ENCODE results near the gene CHCHD4.
"Not testable (repeated sequence)": the region's sequence is repeated elsewhere in the genome, so short reads cannot be mapped to it uniquely, and the experiment has no call there.

The CHCHD4 gene

DNA sequence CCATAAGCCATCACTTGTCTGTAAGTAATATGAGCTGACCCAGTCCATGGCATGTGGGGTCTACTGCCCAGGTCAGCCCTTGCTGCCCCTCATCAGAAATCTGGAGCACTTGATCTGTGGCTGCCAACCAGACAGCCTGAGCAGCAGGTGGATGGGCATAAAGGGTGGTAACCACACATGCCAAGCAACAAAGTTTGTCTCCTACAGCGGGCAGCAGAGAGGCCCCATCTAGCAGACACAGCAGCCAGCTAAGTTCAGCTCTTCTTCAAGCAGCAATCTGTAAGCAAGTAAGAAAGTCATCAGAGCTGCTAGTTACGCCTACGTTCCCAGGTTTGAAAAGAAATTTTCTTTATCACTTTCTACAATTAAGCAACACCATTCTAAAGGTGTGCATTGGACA is 27.9 kb downstream of the CHCHD4 start:
- Histone ChIP-seq H3K27me3 (ENCODE audit: control insufficient read depth, insufficient read depth, low read length) (no peaks in the 10 kb centered on the region), H3K9ac (ENCODE audit: low read length) (no peak overlapping the region), H3K4me3 (ENCODE audit: low read length) (no peak overlapping the region), H3K36me3 (ENCODE audit: control insufficient read depth, insufficient read depth, low read length) (no peaks in the 10 kb centered on the region), H3K9me3 (ENCODE audit: control insufficient read depth, low read length) (no peaks in the 10 kb centered on the region), H3K4me1 (ENCODE audit: control insufficient read depth, insufficient read depth, low read length) (no peaks in the 10 kb centered on the region)

DNA sequence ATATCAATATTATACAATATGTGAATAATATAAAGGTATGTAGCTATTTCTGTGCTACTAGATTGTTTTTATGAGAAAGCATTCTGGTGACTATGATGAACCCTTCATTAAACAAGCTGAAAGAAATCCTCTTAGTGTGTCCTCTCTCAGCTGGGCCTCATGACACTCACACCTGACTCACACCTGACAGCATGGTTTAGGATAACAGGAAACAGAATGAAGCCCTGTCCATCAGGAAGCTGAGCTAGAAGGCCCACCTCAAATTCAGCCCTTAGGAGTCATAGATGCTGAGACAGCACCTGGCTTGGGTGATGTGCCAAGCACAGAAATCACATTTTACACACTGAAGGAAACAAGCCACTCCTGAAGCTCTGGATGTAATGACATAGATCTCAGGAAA is 30.8 kb downstream of the CHCHD4 start:
- Histone ChIP-seq H3K36me3 (ENCODE audit: control insufficient read depth, insufficient read depth, low read length) (no peaks in the 10 kb centered on the region), H3K4me1 (ENCODE audit: control insufficient read depth, insufficient read depth, low read length) (no peaks in the 10 kb centered on the region), H3K9ac (ENCODE audit: low read length) (no peak overlapping the region), H3K4me3 (ENCODE audit: low read length) (no peak overlapping the region), H3K27me3 (ENCODE audit: control insufficient read depth, insufficient read depth, low read length) (no peaks in the 10 kb centered on the region), H3K9me3 (ENCODE audit: control insufficient read depth, low read length) (no peaks in the 10 kb centered on the region)

DNA sequence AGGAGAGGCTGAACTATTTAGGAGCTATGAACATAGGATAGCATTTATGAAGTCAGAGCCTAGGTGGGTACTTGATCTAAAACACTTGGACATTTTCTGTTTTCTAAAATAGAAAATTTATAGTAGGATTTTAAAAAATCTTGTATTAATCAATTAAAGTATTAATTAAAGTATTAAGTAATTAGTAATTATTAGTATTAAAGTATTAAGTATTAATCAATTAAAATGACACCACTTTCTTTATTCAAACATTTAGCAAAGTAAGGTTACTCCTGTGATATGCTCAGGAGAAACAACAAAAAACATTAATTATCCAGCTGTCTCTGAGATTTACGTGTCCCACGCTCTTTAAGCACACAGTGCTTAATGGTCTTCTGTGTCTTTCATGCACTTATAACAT is 32.2 kb downstream of the CHCHD4 start:
- no peak overlapping the region for H3K4me3 ChIP-seq (ENCODE audit: low read length)
- no peaks in the 10 kb centered on the region for H3K9me3 ChIP-seq (ENCODE audit: control insufficient read depth, low read length)
- H3K9ac ChIP-seq (ENCODE audit: low read length), result no peak overlapping the region
- no peaks in the 10 kb centered on the region for H3K36me3 ChIP-seq (ENCODE audit: control insufficient read depth, insufficient read depth, low read length)
- no peaks in the 10 kb centered on the region for H3K4me1 ChIP-seq (ENCODE audit: control insufficient read depth, insufficient read depth, low read length)
- H3K27me3 ChIP-seq (ENCODE audit: control insufficient read depth, insufficient read depth, low read length), result no peaks in the 10 kb centered on the region

DNA sequence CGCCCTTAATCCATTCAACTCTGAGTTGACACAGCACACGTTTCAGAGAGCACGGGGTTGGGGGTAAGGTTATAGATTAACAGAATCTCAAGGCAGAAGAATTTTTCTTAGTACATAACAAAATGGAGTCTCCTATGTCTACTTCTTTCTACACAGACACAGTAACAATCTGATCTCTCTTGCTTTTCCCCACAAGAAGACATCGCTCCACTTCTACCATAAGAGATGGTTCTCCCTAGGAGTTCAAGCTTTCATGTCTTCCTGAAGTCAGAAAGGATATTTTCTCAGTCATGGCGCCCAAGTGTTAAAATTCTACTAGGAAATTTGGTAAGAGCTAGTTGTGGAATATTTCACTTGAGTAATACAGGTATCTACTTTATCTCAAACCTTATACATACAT is 32.7 kb downstream of the CHCHD4 start:
- H3K9ac ChIP-seq (ENCODE audit: low read length); H3K4me1 ChIP-seq (ENCODE audit: control insufficient read depth, insufficient read depth, low read length); H3K9me3 ChIP-seq (ENCODE audit: control insufficient read depth, low read length); H3K36me3 ChIP-seq (ENCODE audit: control insufficient read depth, insufficient read depth, low read length); H3K4me3 ChIP-seq (ENCODE audit: low read length); H3K27me3 ChIP-seq (ENCODE audit: control insufficient read depth, insufficient read depth, low read length): not testable (repeated sequence)

DNA sequence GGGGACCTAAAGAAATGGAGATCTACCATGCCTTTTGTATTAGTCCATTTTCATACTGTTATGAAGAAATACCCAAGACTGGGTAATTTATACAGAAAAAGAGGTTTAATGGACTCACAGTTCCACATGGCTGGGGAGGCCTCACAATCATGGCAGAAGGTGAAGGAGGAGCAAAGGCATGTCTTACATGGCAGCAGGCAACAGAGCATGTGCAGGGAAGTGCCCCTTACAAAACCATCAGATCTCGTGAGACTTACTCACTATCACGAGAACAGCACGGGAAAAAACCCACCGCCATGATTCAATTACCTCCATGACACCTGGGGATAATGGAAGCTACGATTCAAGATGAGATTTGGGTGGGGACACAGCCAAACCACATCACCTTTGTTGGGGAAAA is 37.2 kb downstream of the CHCHD4 start:
- H3K27me3 ChIP-seq (ENCODE audit: control insufficient read depth, insufficient read depth, low read length); H3K9ac ChIP-seq (ENCODE audit: low read length); H3K4me3 ChIP-seq (ENCODE audit: low read length); H3K36me3 ChIP-seq (ENCODE audit: control insufficient read depth, insufficient read depth, low read length); H3K4me1 ChIP-seq (ENCODE audit: control insufficient read depth, insufficient read depth, low read length); H3K9me3 ChIP-seq (ENCODE audit: control insufficient read depth, low read length): not testable (repeated sequence)

DNA sequence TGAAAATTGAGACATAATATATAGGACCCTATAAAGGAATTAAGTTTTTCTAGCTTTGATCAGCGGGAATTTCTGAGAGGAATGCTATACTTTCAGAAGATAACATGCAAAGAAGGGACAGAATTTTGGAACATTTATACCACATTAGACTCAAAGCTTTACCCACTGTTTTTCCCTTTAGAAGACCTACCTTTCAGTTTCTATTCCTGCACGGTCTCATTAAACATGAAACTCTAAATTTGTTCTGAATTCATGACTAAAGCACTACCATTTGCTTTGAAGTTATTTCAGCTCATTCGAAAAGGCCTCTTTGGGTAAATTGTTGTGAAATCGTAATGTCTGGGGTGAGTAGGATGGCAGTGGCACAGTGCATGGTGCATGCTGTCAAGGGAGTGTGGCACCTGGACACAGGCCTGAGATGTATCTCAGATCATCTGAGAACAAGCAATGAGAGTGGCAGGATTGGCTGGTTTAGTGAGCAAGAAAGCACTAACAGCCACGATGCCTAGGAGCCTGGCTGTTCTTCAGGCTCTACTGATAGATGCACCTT is 42.5 kb downstream of the CHCHD4 start:
- Histone ChIP-seq H3K9ac (ENCODE audit: low read length) (no peak overlapping the region), H3K4me3 (ENCODE audit: low read length) (no peak overlapping the region), H3K36me3 (ENCODE audit: control insufficient read depth, insufficient read depth, low read length) (no peaks in the 10 kb centered on the region), H3K27me3 (ENCODE audit: control insufficient read depth, insufficient read depth, low read length) (no peaks in the 10 kb centered on the region), H3K4me1 (ENCODE audit: control insufficient read depth, insufficient read depth, low read length) (no peaks in the 10 kb centered on the region), H3K9me3 (ENCODE audit: control insufficient read depth, low read length) (no peaks in the 10 kb centered on the region)

DNA sequence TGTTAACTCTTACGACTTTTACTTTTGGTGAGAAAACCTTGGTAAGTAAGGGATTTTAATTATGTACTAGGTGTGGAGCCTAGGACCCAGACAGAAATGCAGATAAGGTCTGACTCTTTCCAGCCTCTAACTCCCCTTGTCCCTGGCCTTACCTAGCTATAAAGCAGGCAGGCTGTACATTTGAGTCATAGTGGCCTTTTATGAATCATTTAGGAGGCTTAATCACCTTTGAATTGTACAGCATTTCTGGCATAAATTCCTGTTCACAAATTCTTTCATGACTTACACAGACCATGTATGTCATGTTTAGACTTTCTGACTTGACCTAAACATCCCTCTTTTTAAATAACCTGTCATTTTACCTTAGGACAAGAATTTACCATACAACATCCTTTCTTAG is 47.4 kb downstream of the CHCHD4 start:
- no peaks in the 10 kb centered on the region for H3K27me3 ChIP-seq (ENCODE audit: control insufficient read depth, insufficient read depth, low read length)
- no peaks in the 10 kb centered on the region for H3K36me3 ChIP-seq (ENCODE audit: control insufficient read depth, insufficient read depth, low read length)
- no peaks in the 10 kb centered on the region for H3K4me1 ChIP-seq (ENCODE audit: control insufficient read depth, insufficient read depth, low read length)
- H3K4me3 ChIP-seq (ENCODE audit: low read length), result no peak overlapping the region
- no peak overlapping the region for H3K9ac ChIP-seq (ENCODE audit: low read length)
- no peaks in the 10 kb centered on the region for H3K9me3 ChIP-seq (ENCODE audit: control insufficient read depth, low read length)

DNA sequence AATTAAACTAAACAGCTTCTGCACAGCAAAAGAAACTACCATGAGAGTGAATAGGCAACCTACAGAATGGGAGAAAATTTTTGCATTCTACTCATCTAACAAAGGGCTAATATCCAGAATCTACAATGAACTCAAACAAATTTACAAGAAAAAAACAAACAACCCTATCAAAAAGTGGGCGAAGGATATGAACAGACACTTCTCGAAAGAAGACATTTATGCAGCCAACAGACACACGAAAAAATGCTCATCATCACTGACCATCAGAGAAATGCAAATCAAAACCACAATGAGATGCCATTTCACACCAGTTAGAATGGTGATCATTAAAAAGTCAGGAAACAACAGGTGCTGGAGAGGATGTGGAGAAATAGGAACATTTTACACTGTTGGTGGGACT is 49.4 kb downstream of the CHCHD4 start:
- not testable (repeated sequence) for H3K4me3 ChIP-seq (ENCODE audit: low read length)

DNA sequence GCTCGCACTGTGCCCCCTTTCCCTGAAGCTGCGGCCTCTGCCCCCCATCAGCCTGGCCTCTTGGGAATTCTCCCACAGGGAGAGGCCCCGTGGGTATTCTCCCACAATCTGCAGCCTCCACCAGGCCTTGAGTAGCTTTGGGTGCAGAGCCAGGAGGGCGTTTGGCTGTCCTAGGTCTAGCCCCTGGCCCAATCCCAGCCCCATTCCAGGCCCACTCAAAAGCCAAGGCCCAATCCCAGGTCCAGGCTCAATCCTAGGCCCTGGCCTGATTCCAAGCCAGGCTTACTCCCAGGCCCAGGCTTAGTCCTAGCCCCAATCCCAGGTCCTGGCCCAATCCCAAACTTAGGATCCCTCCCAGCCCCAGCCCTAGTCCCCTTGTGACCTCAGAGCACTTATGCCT is 59.8 kb downstream of the CHCHD4 start:
- no peak overlapping the region for H3K4me3 ChIP-seq (ENCODE audit: low read length)
- no peak overlapping the region for H3K9ac ChIP-seq (ENCODE audit: low read length)
- no peaks in the 10 kb centered on the region for H3K36me3 ChIP-seq (ENCODE audit: control insufficient read depth, insufficient read depth, low read length)
- no peaks in the 10 kb centered on the region for H3K27me3 ChIP-seq (ENCODE audit: control insufficient read depth, insufficient read depth, low read length)
- H3K4me1 ChIP-seq (ENCODE audit: control insufficient read depth, insufficient read depth, low read length), result no peaks in the 10 kb centered on the region
- no peaks in the 10 kb centered on the region for H3K9me3 ChIP-seq (ENCODE audit: control insufficient read depth, low read length)

More for the DNA sequence above, 49.4 kb downstream of the CHCHD4 start:
- not testable (repeated sequence) for H3K9me3 ChIP-seq (ENCODE audit: control insufficient read depth, low read length); H3K4me1 ChIP-seq (ENCODE audit: control insufficient read depth, insufficient read depth, low read length); H3K36me3 ChIP-seq (ENCODE audit: control insufficient read depth, insufficient read depth, low read length); H3K27me3 ChIP-seq (ENCODE audit: control insufficient read depth, insufficient read depth, low read length); H3K9ac ChIP-seq (ENCODE audit: low read length)

DNA sequence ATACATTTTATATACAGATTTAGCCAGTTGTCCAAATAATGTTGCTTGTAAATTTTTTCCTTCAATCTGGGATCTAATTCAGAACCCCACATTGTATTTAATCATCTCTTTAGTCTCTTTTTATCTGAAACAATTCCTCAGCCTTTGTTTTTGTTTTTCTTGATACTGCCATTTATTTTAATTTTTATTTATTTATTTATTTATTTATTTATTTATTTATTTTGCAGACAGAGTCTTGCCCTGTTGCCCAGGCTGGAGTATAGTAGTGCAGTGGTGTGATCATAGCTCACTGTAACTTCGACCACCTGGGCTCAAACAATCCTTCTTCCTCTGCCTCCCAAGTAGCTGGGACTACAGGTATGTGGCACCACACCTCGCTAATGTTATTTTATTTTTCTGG is 61.5 kb downstream of the CHCHD4 start:
- H3K4me1 ChIP-seq (ENCODE audit: control insufficient read depth, insufficient read depth, low read length), result no peaks in the 10 kb centered on the region
- no peaks in the 10 kb centered on the region for H3K9me3 ChIP-seq (ENCODE audit: control insufficient read depth, low read length)
- no peak overlapping the region for H3K9ac ChIP-seq (ENCODE audit: low read length)
- H3K36me3 ChIP-seq (ENCODE audit: control insufficient read depth, insufficient read depth, low read length), result no peaks in the 10 kb centered on the region
- H3K4me3 ChIP-seq (ENCODE audit: low read length), result no peak overlapping the region
- H3K27me3 ChIP-seq (ENCODE audit: control insufficient read depth, insufficient read depth, low read length), result no peaks in the 10 kb centered on the region

Data from mucosa of stomach (tissue), 1 donor.